PC-9 (cell line): ENCODE results near the gene TMEM39B. TPM values are rescaled to one million over a fixed set of nuclear protein-coding genes. Genes with fewer than 3 reads are reported as not detected.
"Not testable (repeated sequence)": the region's sequence is repeated elsewhere in the genome, so short reads cannot be mapped to it uniquely, and the experiment has no call there.

Source experiments
- BruUV-seq: library from RNA; stranded (reverse); fragments of 400-500 nt; replicated peaks from 2 replicates; lab custom pipeline; 2021; lab: Mats Ljungman, UMichigan
- CTCF ChIA-PET: fragments of 300-600 bp; sonication (Branson Sonifier 250); formaldehyde crosslinking; loops from one replicate; lab custom pipeline; 2022; ENCODE audit warnings: antibody characterized with exemption; lab: Charles Lee
- POLR2A ChIA-PET: fragments of 300-600 bp; sonication (Branson Sonifier 250); formaldehyde crosslinking; loops from one replicate; lab custom pipeline; 2022; ENCODE audit warnings: antibody characterized with exemption; ENCODE audit not compliant: unreplicated experiment; lab: Charles Lee
- DNase-seq, 2 experiments: peaks; one replicate each; pipeline versions ENCODE4 v3.0.0 to v3.0.0-alpha.2; 2015 to 2022; ENCODE audit warnings: mixed read lengths in 1 of 2
- H2AFZ ChIP-seq: fragments of 200-600 bp; sonication (generic); 2 replicates; pipeline ENCODE4 v1.8.1; 2017; ENCODE audit warnings: antibody characterized with exemption
- H3F3A ChIP-seq: fragments of 200-600 bp; sonication (generic); 2 replicates; pipeline ENCODE4 v1.8.1; 2017; ENCODE audit warnings: antibody characterized with exemption, mild to moderate bottlenecking, low read depth; ENCODE audit not compliant: insufficient read depth
- H3K27ac ChIP-seq: fragments of 200-600 bp; sonication (generic); 2 replicates; pipeline ENCODE4 v1.6.1; 2016; ENCODE audit warnings: mixed run types
- H3K27me3 ChIP-seq: fragments of 200-600 bp; sonication (generic); 2 replicates; pipeline ENCODE4 v1.6.1; 2016; ENCODE audit warnings: low read depth, mixed run types; ENCODE audit not compliant: insufficient read depth
- H3K36me3 ChIP-seq: fragments of 200-600 bp; sonication (generic); 2 replicates; pipeline ENCODE4 v1.6.1; 2016; ENCODE audit warnings: low read depth, mixed run types
- H3K4me1 ChIP-seq: fragments of 200-600 bp; sonication (generic); replicated peaks from 2 replicates; pipeline ENCODE4 v1.6.1; 2016; ENCODE audit warnings: mixed run types; ENCODE audit not compliant: insufficient read depth
- H3K4me2 ChIP-seq: fragments of 200-600 bp; sonication (generic); 2 replicates; pipeline ENCODE4 v1.6.1; 2017; ENCODE audit warnings: mixed run types
- H3K4me3 ChIP-seq: fragments of 200-600 bp; sonication (generic); 2 replicates; pipeline ENCODE4 v1.6.1; 2016; ENCODE audit warnings: mixed run types
- H3K79me2 ChIP-seq: fragments of 200-600 bp; sonication (generic); 2 replicates; pipeline ENCODE4 v1.6.1; 2017; ENCODE audit warnings: low read depth, mixed run types
- H3K9me2 ChIP-seq: fragments of 200-600 bp; sonication (generic); 2 replicates; pipeline ENCODE4 v1.8.1; 2017; ENCODE audit warnings: mild to moderate bottlenecking; ENCODE audit not compliant: insufficient read depth
- H3K9me3 ChIP-seq: fragments of 200-600 bp; sonication (generic); 2 replicates; pipeline ENCODE4 v1.8.1; 2016; ENCODE audit warnings: low read depth; ENCODE audit not compliant: insufficient read depth
- H4K20me1 ChIP-seq: fragments of 200-600 bp; sonication (generic); 2 replicates; pipeline ENCODE4 v1.8.1; 2017; ENCODE audit not compliant: insufficient read depth
- CTCF ChIP-seq: fragments of 200-600 bp; sonication (generic); conservative IDR thresholded peaks from 2 replicates; pipeline ENCODE4 v1.6.1; 2017; ENCODE audit warnings: mixed run types, antibody characterized with exemption, mild to moderate bottlenecking, moderate library complexity
- EZH2 ChIP-seq: fragments of 200-600 bp; sonication (generic); IDR thresholded peaks from 2 replicates; pipeline ENCODE4 v1.8.0; 2017; ENCODE audit warnings: antibody characterized with exemption, low read depth
- intact Hi-C: fragments of 100-400 bp; cut with micrococcal nuclease; formaldehyde crosslinking; loops from one replicate; pipeline ENCODE4 v1.10.0; 2022; ENCODE audit not compliant: unreplicated experiment
- total RNA-seq: library from RNA; stranded (reverse); gene quantifications from 2 replicates; pipeline ENCODE4 v1.2.3, GENCODE V29; 2021

Gene TMEM39B
- total RNA-seq, 1 experiment from 2014 or later: 27.2 TPM

DNA sequence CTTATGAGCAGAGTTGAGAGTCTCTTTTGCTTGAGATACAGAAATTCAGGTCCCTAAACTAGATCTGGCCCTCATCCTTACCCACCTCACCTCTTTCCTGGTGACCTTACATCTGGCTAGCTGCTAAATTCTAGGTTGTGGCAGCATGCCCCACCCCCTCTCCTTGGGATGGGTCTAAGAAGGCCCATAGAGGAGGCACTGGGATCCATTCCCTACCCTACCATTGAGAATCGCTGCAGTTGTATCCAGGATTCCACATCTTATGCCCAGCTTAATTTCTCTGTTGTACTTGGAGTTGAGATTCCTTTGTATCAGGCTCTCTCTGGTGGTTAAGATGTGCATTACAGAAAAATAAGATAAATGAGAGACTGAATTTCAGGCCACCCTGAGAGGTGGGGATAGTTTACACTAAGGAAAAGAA, 9.5 kb upstream of the TMEM39B start:
- intact Hi-C loops: loop anchor here (10.0 kb wide), 2 partner anchors 98 to 398 kb away; no protein-coding TSS in a partner anchor
- POLR2A ChIA-PET: no interaction called here
- no peak for DNase-seq

GRCh38 chr1:32065613-32066488, 6.9 kb upstream of the TMEM39B start:
- not testable (repeated sequence) for H3K9me2 ChIP-seq, H3K9me3 ChIP-seq, H2AFZ ChIP-seq, H3K79me2 ChIP-seq, H3K4me3 ChIP-seq, BruUV-seq, H3K27me3 ChIP-seq, DNase-seq, H3K36me3 ChIP-seq
- Histone ChIP-seq H3K4me2 (peak overlapping the region; percentile 40; the same call in 1 of the 2 replicates), H3K4me1 (peaks cover 24% of the 10 kb centered on the region), H3F3A (peaks cover 54% of the 10 kb centered on the region), H4K20me1 (peaks cover 21% of the 10 kb centered on the region), H3K27ac (peak overlapping the region; percentile 11)
- intact Hi-C loops: loop anchor here (10.0 kb wide), 2 partner anchors 101 to 401 kb away; no protein-coding TSS in a partner anchor
- ChIA-PET POLR2A (interaction anchor here (0.5 to 0.7 kb wide), 3 partner anchors 56 to 115 kb away, joined by 3 read pairs; no protein-coding TSS in a partner anchor), CTCF (interaction anchor here (0.7 kb wide), 1 partner anchor 32 kb away, joined by 4 read pairs; no protein-coding TSS in a partner anchor)

More for the DNA sequence above, 9.5 kb upstream of the TMEM39B start:
- H3K4me3 ChIP-seq: no peak overlapping the region
- peaks cover 70% of the 10 kb centered on the region for H3F3A ChIP-seq
- H2AFZ ChIP-seq: no peak overlapping the region
- no peaks in the 10 kb centered on the region for H3K9me2 ChIP-seq
- TF ChIP-seq EZH2 (no peak), CTCF (peak; percentile 77)
- no peaks in the 10 kb centered on the region for H3K9me3 ChIP-seq
- BruUV-seq: no TSS peak
- peaks cover 24% of the 10 kb centered on the region for H3K4me1 ChIP-seq
- no peaks in the 10 kb centered on the region for H3K27me3 ChIP-seq
- CTCF ChIA-PET: no interaction called here
- peaks cover 21% of the 10 kb centered on the region for H4K20me1 ChIP-seq
- peak overlapping the region; percentile 21; the same call in 1 of the 2 replicates for H3K27ac ChIP-seq
- no peaks in the 10 kb centered on the region for H3K79me2 ChIP-seq
- H3K36me3 ChIP-seq: peaks cover 25% of the 10 kb centered on the region; the same call in 1 of the 2 replicates
- peak overlapping the region; percentile 37; the same call in 1 of the 2 replicates for H3K4me2 ChIP-seq

GRCh38 chr1:32066489-32066873, 6.3 kb upstream of the TMEM39B start:
- DNase-seq: peak; percentile 70 to 97
- peak overlapping the region; percentile 40 for H3K4me2 ChIP-seq
- H3K9me3 ChIP-seq: no peaks in the 10 kb centered on the region
- peaks cover 48% of the 10 kb centered on the region for H3F3A ChIP-seq
- TF ChIP-seq EZH2 (no peak), CTCF (no peak)
- H3K79me2 ChIP-seq: no peaks in the 10 kb centered on the region
- 0 out of 2 replicates have a peak, but pooled peaks cover 2% of the 10 kb centered on the region for H3K36me3 ChIP-seq
- peak overlapping the region; percentile 11 for H3K27ac ChIP-seq
- H3K27me3 ChIP-seq: no peaks in the 10 kb centered on the region
- peaks cover 26% of the 10 kb centered on the region for H3K4me1 ChIP-seq
- H4K20me1 ChIP-seq: peaks cover 21% of the 10 kb centered on the region
- POLR2A ChIA-PET: interaction anchor here (0.5 to 0.7 kb wide), 3 partner anchors 55 to 106 kb away, joined by 3 to 8 read pairs (median 3); no protein-coding TSS in a partner anchor
- H3K4me3 ChIP-seq: no peak overlapping the region
- BruUV-seq: no TSS peak
- CTCF ChIA-PET: interaction anchor here (0.7 kb wide), 1 partner anchor 32 kb away, joined by 4 read pairs; no protein-coding TSS in a partner anchor
- no peak overlapping the region for H2AFZ ChIP-seq
- H3K9me2 ChIP-seq: no peaks in the 10 kb centered on the region
- intact Hi-C loops: loop anchor here (10.0 kb wide), 2 partner anchors 102 to 402 kb away; no protein-coding TSS in a partner anchor
